IMR-90 (cell line): ENCODE results near the gene TCF3. TPM values are rescaled to one million over a fixed set of nuclear protein-coding genes. Genes with fewer than 3 reads are reported as not detected.

Experiments
- ATAC-seq: fragments of 200-7000 bp; cut with Tn5 transposase; 2 replicates; pipeline ENCODE4 v1.9.1; 2020; ENCODE audit warnings: low read depth, mild to moderate bottlenecking, moderate library complexity
- BruUV-seq: library from RNA; stranded (reverse); fragments of 400-500 nt; replicated peaks from 2 replicates; lab custom pipeline; 2021; lab: Mats Ljungman, UMichigan
- CTCF ChIA-PET: fragments of 300-600 bp; formaldehyde crosslinking; extraction: SDS; loops from one replicate; lab custom pipeline; 2021; ENCODE audit warnings: antibody characterized with exemption; lab: Yijun Ruan, JAX
- POLR2A ChIA-PET: fragments of 300-600 bp; sonication (Branson Sonifier 250); formaldehyde crosslinking; loops from one replicate; lab custom pipeline; 2022; ENCODE audit warnings: antibody characterized with exemption; ENCODE audit not compliant: unreplicated experiment; lab: Charles Lee
- DNase-seq: peaks from one replicate; pipeline ENCODE4 v3.0.0; 2013
- H2AFZ ChIP-seq: replicated peaks from 2 replicates; pipeline ENCODE3; 2013; ENCODE audit warnings: low read length, mild to moderate bottlenecking; ENCODE audit not compliant: poor library complexity
- H2AK5ac ChIP-seq: 2 replicates; pipeline ENCODE4 v1.6.1; 2013; ENCODE audit warnings: low read depth, low read length, inconsistent platforms
- H2AK9ac ChIP-seq: replicated peaks from 2 replicates; pipeline ENCODE3; 2013; ENCODE audit warnings: mild to moderate bottlenecking, low read depth, low read length, moderate library complexity; ENCODE audit not compliant: poor library complexity
- H2BK120ac ChIP-seq: 2 replicates; pipeline ENCODE4 v1.6.1; 2013; ENCODE audit warnings: low read depth, low read length, inconsistent platforms
- H2BK15ac ChIP-seq: 3 replicates; pipeline ENCODE4 v1.6.1; 2013; ENCODE audit warnings: low read depth, low read length, inconsistent platforms
- H2BK20ac ChIP-seq: 2 replicates; pipeline ENCODE4 v1.6.1; 2013; ENCODE audit warnings: low read depth, mild to moderate bottlenecking, inconsistent platforms, low read length, moderate library complexity
- H2BK5ac ChIP-seq: 2 replicates; pipeline ENCODE4 v1.6.1; 2013; ENCODE audit warnings: mild to moderate bottlenecking, low read depth, low read length, inconsistent platforms; ENCODE audit not compliant: poor library complexity, severe bottlenecking
- H3K14ac ChIP-seq: replicated peaks from 2 replicates; pipeline ENCODE4 v1.6.1; 2013; ENCODE audit warnings: low read depth, low read length, inconsistent platforms
- H3K18ac ChIP-seq: 2 replicates; pipeline ENCODE4 v1.6.1; 2013; ENCODE audit warnings: low read depth, low read length, control low read depth
- H3K23ac ChIP-seq: 2 replicates; pipeline ENCODE4 v1.6.1; 2013; ENCODE audit warnings: low read depth, low read length, inconsistent platforms
- H3K27ac ChIP-seq: 2 replicates; pipeline ENCODE4 v1.5.1; 2013; ENCODE audit warnings: mild to moderate bottlenecking, control low read depth, low read length; ENCODE audit not compliant: insufficient read depth
- H3K27me3 ChIP-seq: 2 replicates; pipeline ENCODE4 v1.6.1; 2013; ENCODE audit warnings: low read length; ENCODE audit not compliant: control insufficient read depth, insufficient read depth
- H3K36me3 ChIP-seq: 2 replicates; pipeline ENCODE4 v1.6.1; 2013; ENCODE audit warnings: low read length, mixed read lengths; ENCODE audit not compliant: control insufficient read depth, insufficient read depth
- H3K4ac ChIP-seq: 2 replicates; pipeline ENCODE4 v1.6.1; 2013; ENCODE audit warnings: low read depth, low read length, inconsistent platforms
- H3K4me1 ChIP-seq: 2 replicates; pipeline ENCODE4 v1.6.1; 2013; ENCODE audit warnings: low read length, mixed read lengths; ENCODE audit not compliant: control insufficient read depth, insufficient read depth
- H3K4me2 ChIP-seq: 2 replicates; pipeline ENCODE4 v1.6.1; 2013; ENCODE audit warnings: low read depth, mild to moderate bottlenecking, control low read depth, low read length, moderate library complexity
- H3K4me3 ChIP-seq: 2 replicates; pipeline ENCODE4 v1.5.1; 2013; ENCODE audit warnings: low read depth, mild to moderate bottlenecking, control low read depth, low read length, moderate library complexity; ENCODE audit not compliant: insufficient read depth
- H3K56ac ChIP-seq: 2 replicates; pipeline ENCODE4 v1.6.1; 2013; ENCODE audit warnings: low read length, inconsistent platforms; ENCODE audit not compliant: insufficient read depth; ENCODE audit errors: extremely low read depth
- H3K79me1 ChIP-seq, 2 experiments: 2 replicates each; pipeline ENCODE4 v1.6.1; 2013; ENCODE audit warnings: low read length in 2 of 2, inconsistent platforms in 1 of 2, low read depth in 1 of 2
- H3K9ac ChIP-seq: 2 replicates; pipeline ENCODE4 v1.6.1; 2013; ENCODE audit warnings: low read depth, low read length, control low read depth
- H3K9me1 ChIP-seq: 2 replicates; pipeline ENCODE4 v1.6.1; 2013; ENCODE audit warnings: low read length, inconsistent platforms; ENCODE audit not compliant: insufficient read depth
- H3K9me3 ChIP-seq: 2 replicates; pipeline ENCODE4 v1.6.1; 2013; ENCODE audit warnings: low read length; ENCODE audit not compliant: control insufficient read depth, insufficient read depth
- H4K20me1 ChIP-seq: 2 replicates; pipeline ENCODE4 v1.6.1; 2013; ENCODE audit warnings: low read length, inconsistent platforms; ENCODE audit not compliant: insufficient read depth
- H4K5ac ChIP-seq: 2 replicates; pipeline ENCODE4 v1.6.1; 2013; ENCODE audit warnings: mild to moderate bottlenecking, low read depth, low read length, control low read depth
- H4K8ac ChIP-seq, 2 experiments: 2 replicates each; pipeline ENCODE4 v1.6.1; 2013; ENCODE audit warnings: low read depth in 2 of 2, low read length in 2 of 2, control low read depth in 1 of 2, inconsistent platforms in 1 of 2
- H4K91ac ChIP-seq: 2 replicates; pipeline ENCODE4 v1.6.1; 2013; ENCODE audit warnings: low read depth, low read length, inconsistent platforms; ENCODE audit not compliant: insufficient read depth
- CTCF ChIP-seq: conservative IDR thresholded peaks from 2 replicates; pipeline ENCODE4 v1.5.1; 2012; ENCODE audit warnings: mild to moderate bottlenecking, low read depth, low read length, improper control_type of control experiment
- FOS ChIP-seq: fragments of 150-350 bp; IDR thresholded peaks from 2 replicates; pipeline ENCODE4 v1.6.1; 2016; ENCODE audit warnings: low read depth, low read length
- MAFK ChIP-seq: IDR thresholded peaks from 2 replicates; pipeline ENCODE4 v1.6.1; 2012; ENCODE audit warnings: low read depth, low read length, improper control_type of control experiment
- MXI1 ChIP-seq: IDR thresholded peaks from 2 replicates; pipeline ENCODE4 v1.6.1; 2012; ENCODE audit warnings: low read depth, mild to moderate bottlenecking, low read length, moderate library complexity, borderline replicate concordance
- WGBS, 2 experiments: methylation state at CpG; one replicate each; pipeline versions ENCODE4 v1.1.5 to v1.1.7; 2013; ENCODE audit warnings: missing lambda C conversion rate in 2 of 2; ENCODE audit not compliant: insufficient read length in 1 of 2; ENCODE audit errors: extremely low coverage in 2 of 2; 5-methylcytosine and 5-hydroxymethylcytosine counted together
- dilution Hi-C: fragments of 300-500 bp; cut with HindIII; formaldehyde crosslinking; loops from one replicate; pipeline ENCODE4 v1.14.3; 2018; ENCODE audit warnings: low sequenced_read_pairs; ENCODE audit not compliant: unreplicated experiment
- in situ Hi-C: fragments of 300-500 bp; cut with MboI; formaldehyde crosslinking; loops from 3 replicates; pipeline ENCODE4 v1.14.3; 2019; ENCODE audit warnings: low sequenced_read_pairs, inconsistent platforms, mixed read lengths
- intact Hi-C: fragments of 100-400 bp; cut with micrococcal nuclease; formaldehyde crosslinking; loops from 2 replicates; pipeline ENCODE4 v1.10.0; 2022
- polyA plus RNA-seq, 3 experiments: library from polyadenylated mRNA; depleted of rRNA; stranded (reverse); fragments of >200 nt; gene quantifications; 2 replicates each; pipeline ENCODE4 v1.2.3, GENCODE V29; 2012; ENCODE audit warnings: low replicate concordance in 1 of 3
- total RNA-seq: library from RNA; depleted of rRNA; stranded (reverse); fragments of >200 nt; gene quantifications from 2 replicates; pipeline ENCODE4 v1.2.3, GENCODE V29; 2012

Gene TCF3
- total and polyA plus RNA-seq, 2 of the 4 experiments (the other 2 are of a cell fraction): 29.9 to 127 TPM

DNA sequence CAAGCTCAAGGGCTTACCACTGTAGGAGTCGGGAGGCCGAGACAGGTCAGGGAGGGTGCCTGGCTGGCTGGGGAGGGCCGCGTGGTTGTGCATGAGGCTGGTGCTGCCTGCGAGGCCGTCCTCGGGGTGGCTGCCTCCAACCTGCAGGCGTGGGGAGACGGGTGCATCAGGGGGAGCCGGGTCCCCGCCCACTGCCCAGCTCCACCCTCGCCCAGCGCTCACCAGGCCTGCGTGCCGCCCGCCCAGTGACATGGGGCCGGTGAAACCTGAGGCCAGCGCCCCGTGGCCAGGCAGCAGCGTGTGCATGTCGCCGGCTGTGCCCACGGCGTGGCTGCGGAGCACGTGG, 33.3 kb downstream of the TCF3 start:
- no peak overlapping the region for H3K56ac ChIP-seq
- H3K4me3 ChIP-seq: no peak overlapping the region
- H3K18ac ChIP-seq: no peak overlapping the region
- no peak overlapping the region for H4K8ac ChIP-seq
- H3K36me3 ChIP-seq: peaks cover 67% of the 10 kb centered on the region
- WGBS, 2 experiments: no CpG with 5 or more reads among the region's 26 CpGs
- no peak overlapping the region for H3K27ac ChIP-seq
- H2AFZ ChIP-seq: no peak overlapping the region
- no peak for TF ChIP-seq MAFK
- TF ChIP-seq MXI1: no peak
- no peak for TF ChIP-seq CTCF
- TF ChIP-seq FOS: no peak
- no peaks in the 10 kb centered on the region for H3K4me1 ChIP-seq
- DNase-seq (no peak), ATAC-seq (no peak)
- ChIA-PET CTCF (no interaction called here), POLR2A (no interaction called here)
- H2BK5ac ChIP-seq: no peak overlapping the region
- no peak overlapping the region for H4K91ac ChIP-seq
- no peak overlapping the region for H3K9ac ChIP-seq
- no peaks in the 10 kb centered on the region for H3K9me1 ChIP-seq
- H3K79me1 ChIP-seq: peaks cover 9 to 22% of the 10 kb centered on the region in 2 experiments; a peak in 3 of 4 replicates
- intact Hi-C loops: no loop called here
- H2BK15ac ChIP-seq: no peak overlapping the region
- H3K9me3 ChIP-seq: no peaks in the 10 kb centered on the region
- H3K27me3 ChIP-seq: no peaks in the 10 kb centered on the region
- no peak overlapping the region for H2AK9ac ChIP-seq
- peaks cover 12% of the 10 kb centered on the region for H4K20me1 ChIP-seq
- H2BK120ac ChIP-seq: no peak overlapping the region
- H2BK20ac ChIP-seq: no peak overlapping the region
- no peak overlapping the region for H4K5ac ChIP-seq
- BruUV-seq: no TSS peak
- H3K14ac ChIP-seq: no peak overlapping the region
- dilution Hi-C loops: no loop called here
- H3K4ac ChIP-seq: no peak overlapping the region
- H3K23ac ChIP-seq: no peak overlapping the region
- in situ Hi-C loops: no loop called here
- no peak overlapping the region for H3K4me2 ChIP-seq
- no peak overlapping the region for H2AK5ac ChIP-seq
